RWPE2 (cell line): ENCODE data around the gene DGKI.

Experiments
- ATAC-seq: fragments of 200-7000 bp; cut with Tn5 transposase; 3 replicates; pipeline ENCODE4 v1.9.1; 2021; ENCODE audit warnings: low read depth
- DNase-seq: peaks from one replicate; pipeline ENCODE4 v3.0.0-alpha.2; 2020; ENCODE audit warnings: low spot score
- H3K27ac ChIP-seq: fragments of 450-650 bp; 2 replicates; pipeline ENCODE4 v1.5.1; 2017; ENCODE audit warnings: mild to moderate bottlenecking; ENCODE audit not compliant: poor library complexity, severe bottlenecking
- H3K27me3 ChIP-seq: fragments of 250-450 bp; sonication (Bioruptor Pico); 2 replicates; pipeline ENCODE4 v1.5.1; 2021; ENCODE audit warnings: mild to moderate bottlenecking, moderate library complexity; ENCODE audit not compliant: insufficient read depth, poor library complexity, severe bottlenecking
- H3K36me3 ChIP-seq: fragments of 250-450 bp; sonication (Bioruptor Pico); 2 replicates; pipeline ENCODE4 v1.5.1; 2020; ENCODE audit warnings: low read depth, mild to moderate bottlenecking, moderate library complexity
- H3K4me1 ChIP-seq: fragments of 250-450 bp; sonication (Bioruptor Pico); 2 replicates; pipeline ENCODE4 v1.5.1; 2021; ENCODE audit warnings: mild to moderate bottlenecking, moderate library complexity; ENCODE audit not compliant: insufficient read depth, poor library complexity, severe bottlenecking
- H3K4me3 ChIP-seq: fragments of 250-450 bp; sonication (Bioruptor Pico); 2 replicates; pipeline ENCODE4 v1.5.1; 2021; ENCODE audit warnings: mild to moderate bottlenecking, moderate library complexity; ENCODE audit not compliant: severe bottlenecking
- H3K9me3 ChIP-seq: fragments of 250-450 bp; sonication (Bioruptor Pico); 2 replicates; pipeline ENCODE4 v1.5.1; 2021; ENCODE audit warnings: mild to moderate bottlenecking, moderate library complexity; ENCODE audit not compliant: severe bottlenecking
- CTCF ChIP-seq: fragments of 450-650 bp; IDR thresholded peaks from one replicate; pipeline ENCODE4 v1.5.1; 2017; ENCODE audit warnings: mild to moderate bottlenecking, moderate library complexity; ENCODE audit not compliant: poor library complexity, severe bottlenecking

DGKI gene

GRCh38 chr7:137360087-137360679 lies 486.6 kb downstream of the DGKI start:
- Histone ChIP-seq H3K4me1 (no peaks in the 10 kb centered on the region), H3K4me3 (no peak overlapping the region), H3K9me3 (peaks cover 15% of the 10 kb centered on the region), H3K36me3 (no peaks in the 10 kb centered on the region), H3K27ac (no peak overlapping the region), H3K27me3 (no peaks in the 10 kb centered on the region)
- no peak for TF ChIP-seq CTCF
- DNase-seq, result no peak
- ATAC-seq, result no peak

GRCh38 chr7:137354961-137355360 lies 491.8 kb downstream of the DGKI start:
- DNase-seq (no peak), ATAC-seq (no peak)
- H3K27me3 ChIP-seq, result peaks cover 12% of the 10 kb centered on the region
- peaks cover 11% of the 10 kb centered on the region for H3K9me3 ChIP-seq
- H3K36me3 ChIP-seq, result no peaks in the 10 kb centered on the region
- no peak for TF ChIP-seq CTCF
- no peak overlapping the region for H3K4me3 ChIP-seq
- H3K27ac ChIP-seq, result no peak overlapping the region
- no peaks in the 10 kb centered on the region for H3K4me1 ChIP-seq

GRCh38 chr7:137354396-137354795 lies 492.4 kb downstream of the DGKI start:
- no peak for TF ChIP-seq CTCF
- Histone ChIP-seq H3K27me3 (peaks cover 12% of the 10 kb centered on the region), H3K36me3 (no peaks in the 10 kb centered on the region), H3K4me1 (no peaks in the 10 kb centered on the region), H3K9me3 (peaks cover 7% of the 10 kb centered on the region), H3K27ac (no peak overlapping the region), H3K4me3 (no peak overlapping the region)
- no peak for DNase-seq
- ATAC-seq, result no peak

- no peak for TF ChIP-seq CTCF
- Histone ChIP-seq H3K9me3 (no peaks in the 10 kb centered on the region), H3K4me1 (no peaks in the 10 kb centered on the region), H3K27ac (no peak overlapping the region), H3K27me3 (peaks cover 12% of the 10 kb centered on the region), H3K36me3 (no peaks in the 10 kb centered on the region), H3K4me3 (no peak overlapping the region)
- DNase-seq, result no peak
- ATAC-seq, result no peak
These were observed 494.8 kb downstream of the DGKI start for GRCh38 chr7:137351941-137352340.

- H3K36me3 ChIP-seq, result no peaks in the 10 kb centered on the region
- H3K27ac ChIP-seq, result no peak overlapping the region
- H3K4me1 ChIP-seq, result no peaks in the 10 kb centered on the region
- ATAC-seq (no peak), DNase-seq (no peak)
- H3K4me3 ChIP-seq, result no peak overlapping the region
- H3K27me3 ChIP-seq, result peaks cover 11% of the 10 kb centered on the region
- TF ChIP-seq CTCF, result no peak
- H3K9me3 ChIP-seq, result no peaks in the 10 kb centered on the region
These were observed 500.9 kb downstream of the DGKI start for GRCh38 chr7:137345799-137346449.
